GM18868 (cell line): Measurements from ENCODE around the gene ZEB2.
A peak's percentile ranks its signal among the peaks of the same experiment; 100 is the strongest.

Experiments used
- ATAC-seq: cut with Tn5 transposase; IDR thresholded peaks from one replicate; pipeline ENCODE4 v1.9.1; 2021; ENCODE audit warnings: mild to moderate bottlenecking, moderate library complexity; ENCODE audit not compliant: unreplicated experiment

Gene ZEB2

GRCh38 chr2:144453486-144454158 is 66.3 kb downstream of the ZEB2 start:
- ATAC-seq = no peak

DNA sequence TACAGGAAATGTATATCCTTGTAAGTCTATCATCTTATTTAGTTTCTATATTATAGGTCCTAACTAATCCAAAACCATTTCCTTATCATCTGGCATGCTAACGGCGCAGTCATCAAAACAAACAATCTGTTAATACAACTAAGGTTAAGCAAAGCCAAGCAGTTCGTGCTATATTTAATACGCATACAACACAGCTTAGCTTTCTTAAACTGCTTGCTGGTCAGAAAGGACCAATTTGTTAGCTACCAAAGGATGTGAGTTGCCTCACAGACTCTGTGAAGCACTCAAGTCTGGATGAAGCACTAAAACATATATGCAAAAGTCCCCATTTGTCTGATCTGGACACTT is 67.0 kb downstream of the ZEB2 start:
- ATAC-seq = no peak

DNA sequence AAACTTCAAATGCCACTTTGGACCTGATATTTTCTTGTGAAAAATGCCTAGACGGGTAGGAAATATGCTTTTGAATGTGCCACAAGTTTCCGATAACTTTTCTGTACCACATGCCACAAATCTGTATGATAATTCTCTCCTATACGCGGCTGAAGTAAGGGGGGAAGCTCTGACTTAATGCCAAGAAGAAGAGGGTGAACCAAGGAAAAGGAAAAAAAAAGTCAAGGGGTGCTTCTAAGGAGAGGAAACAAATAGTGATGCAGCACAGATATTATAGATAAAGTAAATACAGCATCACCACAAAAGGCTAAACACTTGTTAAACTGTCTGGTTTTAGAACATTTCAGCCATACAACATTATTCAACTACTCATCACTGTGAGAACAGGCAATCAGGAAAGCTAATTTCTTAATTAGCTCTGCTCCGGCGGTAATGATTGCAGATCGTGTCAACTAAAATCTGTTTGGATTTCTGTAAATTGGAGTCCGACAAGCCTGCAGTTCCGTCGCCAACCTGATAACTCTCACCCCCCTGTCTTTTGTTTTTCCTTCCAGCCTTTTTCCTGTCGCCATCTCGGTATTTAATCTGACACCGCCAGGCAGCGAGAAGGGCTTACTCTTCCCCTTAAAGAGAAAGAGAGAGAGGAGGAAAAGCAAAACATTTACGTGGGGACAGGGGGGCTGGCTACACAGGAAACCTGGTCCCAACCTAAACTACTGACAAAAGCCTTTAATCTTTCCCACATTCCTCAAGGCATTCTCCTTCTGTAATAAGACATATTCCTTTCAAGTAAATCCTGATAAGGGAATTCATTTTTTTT is 67.5 kb downstream of the ZEB2 start:
- no peak for ATAC-seq

DNA sequence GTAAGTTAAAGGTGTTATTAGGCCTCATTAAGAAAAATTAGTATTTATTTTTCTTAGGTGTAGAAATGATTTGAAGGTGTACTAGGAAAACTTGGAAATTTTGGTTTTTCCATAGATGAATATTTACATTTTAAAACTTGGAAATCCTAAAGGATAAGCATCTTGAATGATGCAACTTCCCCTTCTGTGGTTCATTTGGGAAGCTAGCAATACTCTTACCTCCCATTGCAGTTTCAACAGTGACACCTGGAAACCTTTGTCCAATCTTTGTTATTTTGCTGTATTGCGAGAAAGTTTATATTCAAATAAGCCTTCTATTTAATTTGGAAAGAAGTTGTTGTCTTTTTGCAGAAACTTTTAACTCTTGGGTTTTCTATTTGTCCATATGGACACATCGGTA is 68.5 kb downstream of the ZEB2 start:
- ATAC-seq = no peak

DNA sequence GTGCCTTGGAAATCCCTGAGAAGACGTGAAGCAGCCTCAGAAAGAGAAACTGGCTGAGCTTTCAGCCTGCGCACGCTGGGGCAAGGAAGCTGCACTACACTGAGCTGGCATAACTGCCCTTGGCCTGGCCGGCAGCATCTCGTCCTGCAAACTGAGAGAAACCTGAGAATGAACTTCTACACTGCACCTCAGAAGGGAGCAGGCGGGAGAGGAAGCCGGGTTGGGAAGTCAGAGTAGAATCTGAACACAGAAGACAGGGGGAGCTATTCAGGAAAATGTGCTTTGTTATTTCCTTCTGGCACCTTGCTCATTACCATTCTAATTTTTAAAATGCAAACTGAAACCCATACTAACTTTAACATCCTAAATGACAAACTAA is 70.9 kb downstream of the ZEB2 start:
- peak; percentile 59 for ATAC-seq

DNA sequence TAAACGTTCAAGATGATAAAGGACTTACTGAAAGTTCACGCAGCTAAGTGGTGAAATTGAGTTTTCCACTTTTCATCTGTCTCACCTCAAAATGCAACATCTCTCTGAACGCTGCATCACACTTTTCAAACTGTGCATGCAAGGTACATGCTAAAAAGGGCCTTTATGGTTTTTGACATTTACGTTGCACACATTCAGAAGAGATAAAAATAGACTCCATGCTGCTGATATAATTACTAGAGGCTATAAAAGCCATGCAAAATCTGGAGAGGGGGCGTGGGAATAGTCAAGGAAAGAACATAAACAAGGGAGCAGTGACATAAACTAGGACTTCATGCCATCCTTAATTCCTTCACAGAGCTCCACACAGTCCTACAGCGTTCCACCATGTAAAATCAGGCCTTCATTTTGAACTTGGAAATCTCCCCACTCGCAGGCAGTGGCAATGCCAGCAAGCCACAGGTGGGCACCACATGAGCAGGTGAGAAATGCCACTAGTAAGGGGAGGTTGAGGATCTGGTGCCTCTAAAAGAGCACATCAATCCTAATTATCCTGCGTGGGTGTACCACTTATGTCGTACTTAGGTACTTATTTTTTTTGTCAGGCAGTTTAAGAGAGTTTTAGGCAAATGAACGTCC is 71.4 kb downstream of the ZEB2 start:
- ATAC-seq = peak; percentile 18

DNA sequence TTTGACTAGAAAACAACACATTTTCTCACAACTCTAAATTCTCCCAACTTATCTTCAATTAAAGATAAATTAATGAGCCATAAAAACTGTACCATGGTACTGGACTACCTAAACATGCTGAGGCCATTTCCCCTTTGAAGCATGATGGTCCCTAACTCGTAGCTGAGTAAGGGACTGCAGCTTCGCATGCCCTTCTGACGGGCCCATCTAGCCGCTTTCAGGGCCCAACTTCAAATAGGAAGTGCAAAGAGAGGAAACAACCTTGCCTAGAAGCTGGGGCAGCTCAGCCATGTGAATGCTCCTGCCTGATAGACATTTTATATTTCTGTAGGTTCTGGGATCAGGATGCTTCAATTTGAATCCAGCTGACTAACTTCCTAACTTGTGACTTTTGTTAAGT is 72.4 kb downstream of the ZEB2 start:
- ATAC-seq = no peak

- ATAC-seq = no peak
These were observed 73.8 kb downstream of the ZEB2 start for GRCh38 chr2:144446136-144446535.

GRCh38 chr2:144445196-144445595 is 74.7 kb downstream of the ZEB2 start:
- no peak for ATAC-seq

DNA sequence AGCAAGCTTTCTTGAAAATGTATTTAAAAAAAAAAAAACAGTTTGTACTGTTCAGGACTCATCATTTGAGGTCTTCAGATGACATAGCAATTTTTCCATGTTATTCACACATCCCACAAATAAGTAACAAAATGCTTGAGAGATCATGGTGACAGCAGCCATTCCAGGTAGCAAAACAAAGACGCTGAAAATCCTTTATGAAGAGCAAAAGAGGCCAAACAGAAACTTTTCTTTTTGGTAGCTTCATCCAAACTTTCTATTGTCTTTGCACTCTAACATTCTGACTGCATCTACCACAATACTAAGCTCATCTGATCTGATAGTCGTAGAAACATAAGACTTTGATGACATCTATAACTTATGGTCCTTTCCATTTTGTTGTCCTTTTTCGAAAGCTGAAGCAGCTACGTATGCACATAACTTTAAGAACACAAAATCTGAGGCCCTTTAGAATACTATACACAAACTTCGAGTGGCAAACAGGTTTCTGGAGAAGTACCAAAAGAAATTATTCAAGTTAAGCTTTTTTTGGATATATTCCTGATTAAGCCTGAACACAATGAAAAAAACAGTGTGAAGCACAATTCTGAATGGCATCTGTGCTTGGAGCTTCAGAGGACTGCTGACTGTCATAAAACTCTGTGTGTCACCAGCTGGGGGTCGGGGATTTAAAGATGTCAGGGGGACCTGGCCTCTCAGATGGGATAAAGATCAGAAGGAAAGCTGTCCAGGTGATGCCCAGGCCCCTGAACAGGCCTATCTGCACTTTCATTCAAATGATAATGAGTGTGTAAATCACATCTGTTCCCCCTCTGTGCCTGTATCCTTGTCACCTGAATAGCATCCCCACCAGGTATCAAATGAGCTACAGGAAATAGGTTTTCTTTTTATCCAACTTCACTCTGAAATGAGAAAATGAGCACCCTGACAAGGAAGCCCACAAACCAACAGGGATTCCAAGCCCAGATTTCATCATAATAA is 75.8 kb downstream of the ZEB2 start:
- ATAC-seq = no peak

GRCh38 chr2:144441711-144442141 is 78.2 kb downstream of the ZEB2 start:
- no peak for ATAC-seq

DNA sequence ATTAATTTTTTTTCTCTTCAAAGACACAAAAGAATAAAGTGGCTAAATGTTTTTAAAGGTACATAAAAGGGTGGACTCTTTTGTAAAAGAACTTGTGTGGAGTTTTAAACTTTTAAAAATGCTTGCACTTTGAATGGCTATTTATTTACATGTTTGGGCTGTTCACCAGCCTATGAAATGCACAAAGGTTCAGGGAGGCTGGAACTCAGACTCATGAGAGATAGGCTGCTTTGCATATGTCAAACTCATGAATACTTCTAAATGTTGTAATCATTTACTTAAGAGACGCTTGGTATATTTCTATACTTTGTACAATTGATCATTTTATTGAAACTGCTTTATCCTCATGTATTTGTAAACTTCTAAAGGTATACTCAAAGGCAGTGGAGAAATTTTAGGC is 79.9 kb downstream of the ZEB2 start:
- ATAC-seq = no peak

DNA sequence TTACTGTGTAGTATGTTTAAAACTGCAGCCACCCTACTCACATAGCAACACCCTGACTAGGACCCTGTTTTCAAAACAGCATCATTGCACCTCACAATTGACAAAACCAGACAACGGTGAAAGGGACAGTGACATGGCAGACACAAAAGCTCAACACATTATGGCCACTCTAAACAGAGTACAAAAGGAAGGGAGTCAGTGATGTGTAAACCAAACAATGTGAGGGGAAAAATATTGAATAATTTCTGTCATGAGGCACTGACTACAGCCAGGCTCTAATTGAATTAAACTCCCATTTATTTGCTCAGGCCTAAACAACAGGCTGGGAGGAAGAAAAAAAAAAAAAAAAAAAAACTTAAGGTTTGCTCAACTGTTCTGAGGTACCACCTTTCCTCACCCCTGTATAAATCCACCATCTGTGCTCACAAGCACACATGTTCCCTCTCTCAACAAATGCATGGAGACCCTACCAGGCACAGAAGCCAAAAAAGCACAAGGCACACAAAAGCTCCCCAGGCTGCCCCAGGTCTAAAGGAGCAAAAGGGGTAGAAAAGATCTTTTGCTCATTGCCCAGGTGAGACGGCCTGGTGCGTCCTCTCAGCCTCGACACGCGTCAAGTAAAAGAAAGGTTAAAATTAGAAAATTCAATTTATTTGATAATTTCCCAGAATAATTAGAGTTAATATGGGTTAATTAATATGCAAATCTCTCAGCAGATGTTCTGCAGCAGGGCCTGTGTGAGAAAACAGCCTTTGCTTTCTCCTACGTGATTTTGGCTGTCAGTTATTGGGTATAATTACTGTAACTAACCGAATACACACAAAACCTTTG is 80.9 kb downstream of the ZEB2 start:
- no peak for ATAC-seq

DNA sequence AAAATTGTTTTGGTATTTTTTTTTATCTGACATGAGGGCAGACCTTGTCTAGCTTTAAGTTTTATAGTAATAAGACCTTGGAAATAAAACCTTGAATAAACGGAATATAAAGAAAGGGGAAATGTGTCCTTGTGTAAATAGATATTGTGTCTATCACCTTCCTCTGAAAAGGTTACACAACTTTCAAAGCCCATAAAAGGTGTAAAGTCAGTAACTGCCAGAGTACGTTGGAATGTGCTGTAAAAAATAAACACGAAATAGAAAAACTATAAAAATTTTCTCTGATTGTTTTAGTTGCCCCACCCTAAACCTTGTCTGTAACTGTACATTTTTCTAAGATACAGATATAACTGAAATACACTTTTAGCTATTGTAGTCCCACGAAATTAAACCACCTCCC is 82.3 kb downstream of the ZEB2 start:
- ATAC-seq = no peak

- no peak for ATAC-seq
These were observed 85.3 kb downstream of the ZEB2 start for GRCh38 chr2:144434425-144435222.

DNA sequence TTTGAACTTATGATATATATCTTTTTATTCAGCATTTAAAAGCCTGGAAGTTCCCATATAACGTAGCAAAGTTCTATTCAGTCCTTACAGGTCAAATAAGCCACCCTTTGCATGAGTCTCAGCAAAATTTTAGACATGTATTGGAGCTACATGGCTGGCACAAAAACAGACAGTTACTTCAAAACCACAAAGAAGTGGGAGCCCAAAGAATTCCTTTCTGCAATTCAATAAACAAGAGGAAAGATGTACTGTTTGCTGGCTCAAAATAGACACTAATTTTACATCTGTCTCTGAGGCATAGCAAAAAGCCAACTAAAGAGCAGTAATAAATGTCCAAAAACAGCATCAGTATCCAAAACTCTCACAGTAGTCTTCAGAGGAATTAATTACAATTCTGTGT is 87.0 kb downstream of the ZEB2 start:
- no peak for ATAC-seq

DNA sequence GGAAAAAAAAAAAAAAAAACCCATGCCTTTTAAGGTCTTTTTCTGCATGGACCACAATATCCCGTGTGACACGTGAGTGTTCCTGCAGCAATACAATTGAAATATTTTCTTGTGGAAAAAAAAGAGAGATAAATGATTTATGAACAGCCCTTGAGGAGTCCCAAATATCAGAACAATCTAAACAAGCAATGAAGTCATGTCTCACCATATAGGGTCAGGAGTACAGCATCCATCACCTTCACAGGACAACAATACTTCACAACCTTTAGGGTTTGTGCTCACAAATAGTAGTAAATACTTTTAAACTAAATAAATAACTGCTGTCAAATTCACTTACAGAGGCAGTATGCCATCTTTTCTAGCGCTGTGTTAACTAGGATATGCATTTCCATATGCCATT is 87.9 kb downstream of the ZEB2 start:
- ATAC-seq = no peak

- ATAC-seq = no peak
These were observed 88.5 kb downstream of the ZEB2 start for GRCh38 chr2:144431392-144431783.

- ATAC-seq = peak; percentile 100
These were observed 89.1 kb downstream of the ZEB2 start for GRCh38 chr2:144430722-144431391.
